ENCODE measurements around the gene STYK1.
"Not testable (repeated sequence)": the region's sequence is repeated elsewhere in the genome, so short reads cannot be mapped to it uniquely, and the experiment has no call there.

STYK1 gene

GRCh38 chr12:10688042-10688441, 14.2 kb upstream of the STYK1 start:
- no peak for DNase-seq

DNA sequence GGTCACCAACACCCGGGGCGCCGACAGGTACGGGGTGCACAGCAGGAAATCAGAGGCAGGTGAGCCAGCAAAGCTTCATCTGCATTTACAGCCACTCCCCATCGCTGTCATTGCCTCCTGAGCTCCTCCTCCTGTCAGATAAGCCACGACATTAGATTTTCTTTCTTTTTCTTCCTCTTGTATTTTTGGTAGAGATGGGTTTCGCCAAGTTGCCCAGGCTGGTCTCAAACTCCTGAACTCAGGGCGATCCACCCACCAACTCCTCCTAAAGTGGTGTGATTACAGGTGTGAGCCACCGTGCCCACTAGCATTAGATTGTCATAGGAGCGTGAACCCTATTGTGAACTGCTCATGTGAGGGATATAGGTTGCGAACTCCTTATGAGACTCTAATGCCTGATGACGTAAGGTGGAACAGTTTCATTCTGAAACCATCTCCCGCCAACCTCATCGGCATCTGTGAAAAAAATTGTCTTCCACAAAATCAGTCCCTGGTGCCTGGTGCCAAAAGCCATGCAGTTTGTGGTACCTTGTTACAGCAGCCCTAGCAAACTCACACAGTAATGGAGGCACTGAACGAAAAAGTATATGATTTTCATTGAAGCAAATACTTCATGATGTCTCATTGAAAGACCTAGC, 1.5 kb downstream of the STYK1 start:
- no peak for DNase-seq

DNA sequence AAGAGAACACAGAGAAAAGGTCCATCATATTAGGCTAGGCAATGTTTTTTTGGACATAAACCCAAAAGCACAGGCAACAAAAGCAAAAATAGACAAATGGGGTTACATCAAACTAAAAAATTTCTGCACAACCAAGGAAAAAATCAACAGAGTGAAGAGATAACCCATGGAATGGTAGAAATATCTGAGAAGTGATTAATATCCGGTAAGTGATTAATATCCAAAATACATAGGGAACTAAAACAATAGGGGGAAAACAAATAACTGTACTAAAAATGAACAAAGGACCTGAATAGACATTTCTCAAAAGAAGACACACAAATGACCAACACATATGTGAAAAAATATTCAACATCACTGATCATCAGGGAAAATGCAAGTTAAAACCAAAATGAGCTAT, 4.3 kb downstream of the STYK1 start:
- no peak for DNase-seq

- DNase-seq, result no peak
Measured at GRCh38 chr12:10668526-10668925, 5.3 kb downstream of the STYK1 start.

- DNase-seq, result no peak
Measured at GRCh38 chr12:10667581-10667980, 6.3 kb downstream of the STYK1 start.

DNA sequence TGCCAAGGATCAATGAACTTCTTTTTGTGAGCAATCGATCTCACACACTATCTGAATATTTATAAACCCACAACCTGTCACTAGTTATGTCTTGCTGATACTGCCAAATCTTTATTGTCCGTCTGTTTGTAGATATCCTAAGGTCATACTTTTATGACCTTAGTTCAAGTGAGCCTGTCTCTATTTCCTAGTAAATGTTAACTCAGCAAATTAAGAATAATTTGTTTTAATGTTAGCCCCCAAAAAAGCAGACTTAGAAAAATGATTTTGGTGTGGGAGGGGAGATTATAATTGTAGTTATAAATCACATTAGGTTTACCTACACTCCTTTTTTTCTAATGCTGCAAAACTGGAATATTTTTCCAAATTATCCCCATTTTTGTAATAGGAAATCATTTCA, 9.4 kb downstream of the STYK1 start:
- DNase-seq, result no peak

DNA sequence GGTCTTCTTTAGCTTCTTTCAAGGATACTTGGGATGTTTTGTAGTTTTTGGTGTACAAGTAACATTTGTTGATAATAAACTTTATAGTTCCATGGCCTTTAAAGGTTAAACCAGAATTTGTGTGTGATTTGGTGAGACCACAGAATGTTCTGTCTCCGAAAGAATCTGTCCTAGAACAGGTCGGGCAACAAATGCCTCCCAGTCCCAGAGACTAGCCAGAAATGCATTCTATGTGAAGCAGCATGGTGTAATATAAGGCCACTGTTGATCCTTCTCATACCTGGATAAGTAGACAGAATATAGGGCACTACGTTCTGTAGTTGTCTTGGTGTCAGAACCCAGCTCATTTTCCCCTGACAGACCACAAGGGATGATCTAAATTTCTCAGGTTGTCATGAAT, 10.0 kb downstream of the STYK1 start:
- DNase-seq, result no peak

GRCh38 chr12:10661338-10661737, 12.5 kb downstream of the STYK1 start:
- DNase-seq, result no peak

- DNase-seq, result no peak
Measured at GRCh38 chr12:10654003-10654402, 19.8 kb downstream of the STYK1 start.

- DNase-seq, result no peak
Measured at GRCh38 chr12:10652192-10652591, 21.7 kb downstream of the STYK1 start.

DNA sequence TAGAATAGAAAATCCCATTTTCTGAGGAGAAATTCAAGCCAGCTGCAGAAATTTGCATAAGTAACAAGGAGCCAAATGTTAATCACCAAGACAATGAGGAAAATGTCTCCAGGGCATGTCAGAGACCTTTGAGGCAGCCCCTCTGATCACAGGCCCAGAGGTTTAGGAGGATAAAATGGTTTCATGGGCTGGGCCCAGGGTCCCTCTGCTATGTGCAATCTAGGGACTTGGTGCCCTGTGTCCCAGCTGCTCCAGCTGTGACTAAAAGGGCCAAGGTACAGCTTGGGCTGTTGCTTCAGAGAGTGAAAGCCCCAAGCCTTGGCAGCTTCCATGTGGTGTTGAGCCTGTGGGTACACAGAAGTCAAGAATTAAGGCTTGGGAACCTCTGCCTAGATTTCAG, 27.3 kb downstream of the STYK1 start:
- DNase-seq, result not testable (repeated sequence)

- no peak for DNase-seq
Measured at GRCh38 chr12:10645910-10646309, 27.9 kb downstream of the STYK1 start.

DNA sequence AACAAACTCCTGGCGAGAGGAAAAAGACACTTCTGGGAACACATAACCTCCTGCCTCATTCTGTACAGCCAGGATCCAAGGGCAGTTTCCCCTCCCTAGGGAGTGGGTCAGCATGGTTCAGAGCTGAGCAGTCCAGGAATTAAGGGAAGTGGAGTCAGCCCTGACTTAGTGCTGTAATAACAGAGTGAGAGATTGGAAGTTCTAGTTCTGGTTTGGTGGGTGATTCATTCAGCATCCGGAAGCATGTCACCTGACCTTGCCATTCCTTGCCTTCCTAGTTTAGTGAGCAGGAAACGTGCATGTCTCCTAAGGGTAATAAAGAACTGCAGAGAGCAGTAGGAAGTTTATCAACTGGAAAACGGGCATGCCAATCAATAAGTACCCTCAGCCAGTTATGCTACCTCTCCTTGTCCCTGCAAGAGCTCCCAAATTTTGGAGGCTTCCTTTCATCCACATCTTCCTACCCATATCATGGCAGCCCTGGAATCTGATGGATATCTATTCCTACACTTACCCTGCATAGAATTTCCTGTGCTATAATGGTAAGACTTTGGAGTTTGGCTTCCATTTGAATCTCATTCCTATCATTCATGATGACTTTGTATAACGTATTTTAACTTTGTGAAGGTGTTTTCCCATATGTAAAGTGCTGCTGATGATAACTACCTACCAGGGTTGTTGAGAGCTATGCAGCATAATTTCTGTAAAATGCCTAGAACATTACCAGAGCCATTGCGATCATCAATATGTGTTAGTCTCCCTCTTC, 31.9 kb downstream of the STYK1 start:
- DNase-seq, result no peak

- DNase-seq, result no peak
Measured at GRCh38 chr12:10638728-10639127, 35.1 kb downstream of the STYK1 start.

DNA sequence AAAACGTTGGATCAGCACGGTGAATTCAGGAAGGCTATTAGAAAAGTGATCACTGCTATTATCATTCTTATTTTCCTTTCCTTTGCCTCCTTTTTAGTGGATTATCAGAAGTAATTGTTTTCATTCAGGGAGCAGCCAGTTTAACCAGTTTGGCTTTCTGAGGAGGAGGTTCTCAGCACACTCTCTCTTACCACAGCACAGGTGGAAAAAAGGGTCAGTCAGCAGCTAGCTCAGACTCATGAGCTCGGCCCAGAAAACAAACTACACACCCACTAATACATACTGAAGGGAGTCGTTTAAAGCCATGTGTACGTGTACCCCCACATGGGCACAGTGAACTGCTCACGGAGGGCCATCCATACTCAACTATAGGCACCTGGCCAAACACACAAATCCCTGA, 37.2 kb downstream of the STYK1 start:
- no peak for DNase-seq

- no peak for DNase-seq
Measured at GRCh38 chr12:10636124-10636523, 37.7 kb downstream of the STYK1 start.

DNA sequence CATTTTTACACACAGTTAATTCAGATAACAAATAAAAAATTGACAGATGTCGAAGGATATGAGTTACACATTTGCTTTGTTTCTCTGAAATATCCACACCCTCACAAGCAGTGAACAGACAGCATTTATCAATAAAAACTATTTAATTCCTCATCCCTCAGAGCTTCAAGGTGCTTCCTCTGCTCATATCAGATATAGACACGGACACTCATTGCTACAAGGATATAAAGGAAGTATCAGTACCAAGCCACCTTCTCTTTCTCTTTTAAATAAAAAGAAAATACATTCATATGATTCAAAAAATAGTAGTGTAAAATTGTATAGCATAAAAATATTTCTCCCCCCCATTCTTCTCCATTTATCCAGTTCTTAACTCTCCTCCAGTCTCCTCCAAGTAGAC, 38.5 kb downstream of the STYK1 start:
- no peak for DNase-seq

DNA sequence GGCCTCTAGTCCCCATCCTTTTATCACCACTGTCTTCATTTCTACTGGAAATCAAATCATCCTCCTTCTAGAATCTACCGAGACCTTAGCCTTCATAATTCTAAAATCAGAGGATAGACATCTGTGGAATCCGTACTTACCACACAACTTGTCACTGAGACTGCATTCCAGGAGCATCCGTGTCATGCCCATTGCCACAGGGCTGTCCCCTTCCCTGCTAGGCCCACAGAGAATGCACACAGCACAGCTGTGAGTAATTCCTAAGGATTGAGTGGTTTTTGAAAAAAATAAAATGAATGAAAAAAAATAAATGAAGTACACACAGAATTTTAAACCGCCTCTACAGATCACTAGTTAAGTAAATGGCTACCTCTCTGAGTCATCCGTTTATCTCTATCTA, 39.4 kb downstream of the STYK1 start:
- DNase-seq, result no peak

DNA sequence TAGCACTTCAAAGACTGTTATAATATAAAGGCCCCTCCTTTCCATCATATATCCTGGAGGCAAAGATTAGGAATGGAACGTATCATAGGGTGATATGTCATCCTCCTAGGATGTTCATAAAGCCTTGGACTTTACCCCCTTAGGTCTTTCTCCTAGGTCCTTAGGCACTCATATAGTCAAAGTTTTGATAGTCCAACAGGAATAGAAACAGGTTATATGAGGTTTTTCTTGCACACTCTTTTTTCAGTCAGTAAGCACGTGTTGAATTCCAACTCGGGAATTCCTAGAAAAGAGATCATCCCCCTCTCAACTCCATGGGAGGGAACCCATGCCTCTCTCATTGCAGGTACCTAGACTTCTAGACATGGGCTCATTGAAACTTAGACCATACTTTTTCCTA, 40.3 kb downstream of the STYK1 start:
- DNase-seq, result no peak

GRCh38 chr12:10632226-10632625, 41.6 kb downstream of the STYK1 start:
- no peak for DNase-seq

DNA sequence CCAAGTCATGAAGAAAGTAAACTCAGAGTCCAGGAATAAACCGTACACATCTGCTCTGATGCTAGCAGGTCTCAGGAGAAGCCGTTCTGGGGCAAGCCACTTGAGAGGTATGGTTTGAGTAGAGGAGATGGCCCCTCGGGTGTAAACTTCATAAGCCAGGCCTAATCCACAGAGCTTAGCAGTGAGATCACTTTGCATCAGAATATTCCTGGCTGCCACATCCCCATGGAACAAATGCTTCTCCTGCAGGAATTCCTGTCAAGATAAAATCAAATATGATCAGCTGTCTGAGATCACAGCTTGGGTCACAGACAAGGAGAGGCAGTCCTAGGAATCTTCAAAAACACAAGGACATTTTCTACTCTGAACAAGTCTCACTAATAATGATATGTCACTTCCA, 49.2 kb downstream of the STYK1 start:
- no peak for DNase-seq

DNA sequence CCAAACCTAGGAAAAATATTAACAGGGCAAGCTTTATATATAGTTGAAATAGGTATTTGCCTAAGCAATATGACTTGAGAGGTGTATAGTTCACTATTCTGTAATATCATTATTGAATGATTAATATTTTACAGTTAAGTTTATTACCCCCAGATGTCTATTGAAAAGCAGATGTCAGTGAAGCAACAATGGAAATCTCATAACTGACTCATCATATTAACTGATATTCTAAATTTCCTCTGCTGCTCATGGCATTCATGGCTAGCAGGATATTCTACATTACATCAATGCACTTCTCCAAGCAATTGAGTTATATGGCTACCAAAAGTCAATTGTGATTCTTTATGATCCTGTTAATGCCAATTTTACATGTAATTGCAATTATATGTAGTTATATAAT, 50.7 kb downstream of the STYK1 start:
- no peak for DNase-seq

- no peak for DNase-seq
Measured at GRCh38 chr12:10621278-10621677, 52.6 kb downstream of the STYK1 start.

GRCh38 chr12:10620078-10620779, 53.6 kb downstream of the STYK1 start:
- DNase-seq, result no peak
